ENCODE results near the gene UST.

The UST gene

DNA sequence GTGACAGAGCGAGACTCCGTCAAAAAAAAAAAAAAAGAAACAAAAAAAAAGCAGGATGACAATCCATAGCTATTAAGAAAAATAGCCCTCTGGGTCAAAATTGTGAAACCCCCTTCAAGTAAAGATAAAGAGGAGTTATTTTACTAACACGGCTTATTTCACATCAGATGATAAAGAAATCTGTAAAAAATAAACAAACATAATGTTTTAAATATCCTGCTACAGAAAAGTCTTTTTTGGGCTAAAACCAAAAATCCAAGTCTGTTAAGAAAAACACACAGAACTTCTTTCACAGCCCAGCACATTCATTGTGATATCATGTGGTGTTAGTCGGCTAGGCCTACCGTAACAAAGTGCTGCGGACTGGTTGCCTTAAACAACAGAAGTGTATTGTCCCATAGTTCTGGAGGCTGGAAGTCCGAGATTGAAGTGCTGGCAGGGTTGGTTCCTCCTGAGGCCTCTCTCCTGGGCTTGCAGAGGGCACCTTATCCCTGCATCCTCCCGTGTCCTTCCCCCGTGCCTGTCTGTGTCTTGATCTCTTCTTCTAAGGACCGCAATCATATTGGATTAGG is 331.5 kb downstream of the UST start:
- Histone ChIP-seq H3K4me1 (peaks cover 48% of the 10 kb centered on the region), H3K36me3 (no peaks in the 10 kb centered on the region), H3K9ac (no peak overlapping the region), H4K20me1 (no peaks in the 10 kb centered on the region), H3K4me2 (no peak overlapping the region), H3K27ac (no peak overlapping the region), H3K27me3 (no peaks in the 10 kb centered on the region), H3K4me3 (no peak overlapping the region), H3K9me3 (no peaks in the 10 kb centered on the region)
- TF ChIP-seq Cebpa-rat (IDR thresholded peaks at IDR 0.05) = no peak

GRCh38 chr6:149079456-149079855 is 332.6 kb downstream of the UST start:
- H3K4me3 ChIP-seq = no peak overlapping the region
- H4K20me1 ChIP-seq = no peaks in the 10 kb centered on the region
- H3K9ac ChIP-seq = no peak overlapping the region
- H3K36me3 ChIP-seq = no peaks in the 10 kb centered on the region
- no peaks in the 10 kb centered on the region for H3K27me3 ChIP-seq
- TF ChIP-seq Cebpa-rat (IDR thresholded peaks at IDR 0.05) = no peak
- H3K4me2 ChIP-seq = peak overlapping the region; percentile 46
- no peaks in the 10 kb centered on the region for H3K9me3 ChIP-seq
- H3K4me1 ChIP-seq = peaks cover 48% of the 10 kb centered on the region
- no peak overlapping the region for H3K27ac ChIP-seq

- Histone ChIP-seq H3K9ac (0 out of 2 replicates have a peak overlapping the region, but pooled peaks have one; percentile 5), H3K4me3 (no peak overlapping the region), H3K4me2 (peak overlapping the region; percentile 46), H3K36me3 (no peaks in the 10 kb centered on the region), H4K20me1 (no peaks in the 10 kb centered on the region), H3K27me3 (no peaks in the 10 kb centered on the region), H3K27ac (peak overlapping the region; percentile 36; the same call in 1 of the 2 replicates), H3K4me1 (peaks cover 48% of the 10 kb centered on the region), H3K9me3 (no peaks in the 10 kb centered on the region)
- no peak for TF ChIP-seq Cebpa-rat (IDR thresholded peaks at IDR 0.05)
Measured at GRCh38 chr6:149079911-149080491, 333.2 kb downstream of the UST start.

DNA sequence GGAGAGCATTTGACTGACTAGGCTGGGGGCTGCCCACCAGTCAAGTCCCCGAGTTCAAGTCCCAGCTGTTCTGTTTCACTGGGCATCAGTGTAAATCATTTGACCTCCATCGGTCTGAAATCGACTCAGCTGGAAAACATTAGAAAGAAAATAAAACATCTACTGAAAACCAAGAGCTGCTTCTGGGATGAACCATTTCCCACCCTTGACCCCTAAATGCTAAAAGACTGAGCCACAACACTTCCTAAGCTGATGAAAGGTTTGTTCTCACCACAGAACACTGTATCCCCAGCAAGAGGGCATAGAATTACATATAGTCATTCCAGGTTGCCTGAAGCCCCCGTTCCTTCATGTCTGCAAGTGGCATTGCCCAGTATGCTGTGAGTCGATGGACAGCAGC is 333.7 kb downstream of the UST start:
- Histone ChIP-seq H3K4me2 (no peak overlapping the region), H3K4me1 (peaks cover 43% of the 10 kb centered on the region), H3K9ac (0 out of 2 replicates have a peak overlapping the region, but pooled peaks have one; percentile 5), H3K27me3 (no peaks in the 10 kb centered on the region), H3K36me3 (no peaks in the 10 kb centered on the region), H4K20me1 (no peaks in the 10 kb centered on the region), H3K9me3 (no peaks in the 10 kb centered on the region), H3K27ac (0 out of 2 replicates have a peak overlapping the region, but pooled peaks have one; percentile 36), H3K4me3 (no peak overlapping the region)
- TF ChIP-seq Cebpa-rat (IDR thresholded peaks at IDR 0.05) = no peak

- Histone ChIP-seq H3K4me3 (no peak overlapping the region), H3K4me1 (peaks cover 35% of the 10 kb centered on the region), H3K36me3 (no peaks in the 10 kb centered on the region), H3K27ac (no peak overlapping the region), H3K9me3 (no peaks in the 10 kb centered on the region), H4K20me1 (no peaks in the 10 kb centered on the region), H3K27me3 (no peaks in the 10 kb centered on the region), H3K9ac (no peak overlapping the region), H3K4me2 (no peak overlapping the region)
- no peak for TF ChIP-seq Cebpa-rat (IDR thresholded peaks at IDR 0.05)
Measured at GRCh38 chr6:149081281-149081680, 334.5 kb downstream of the UST start.

- H3K4me3 ChIP-seq = no peak overlapping the region
- H3K9me3 ChIP-seq = no peaks in the 10 kb centered on the region
- no peak for TF ChIP-seq Cebpa-rat (IDR thresholded peaks at IDR 0.05)
- H3K4me2 ChIP-seq = no peak overlapping the region
- no peak overlapping the region for H3K9ac ChIP-seq
- no peaks in the 10 kb centered on the region for H3K36me3 ChIP-seq
- no peaks in the 10 kb centered on the region for H4K20me1 ChIP-seq
- H3K27ac ChIP-seq = no peak overlapping the region
- H3K27me3 ChIP-seq = no peaks in the 10 kb centered on the region
- H3K4me1 ChIP-seq = peaks cover 34% of the 10 kb centered on the region
Measured at GRCh38 chr6:149082320-149082719, 335.5 kb downstream of the UST start.

- H3K9ac ChIP-seq = no peak overlapping the region
- H4K20me1 ChIP-seq = no peaks in the 10 kb centered on the region
- no peak overlapping the region for H3K4me2 ChIP-seq
Measured at GRCh38 chr6:149084026-149084425, 337.2 kb downstream of the UST start.

DNA sequence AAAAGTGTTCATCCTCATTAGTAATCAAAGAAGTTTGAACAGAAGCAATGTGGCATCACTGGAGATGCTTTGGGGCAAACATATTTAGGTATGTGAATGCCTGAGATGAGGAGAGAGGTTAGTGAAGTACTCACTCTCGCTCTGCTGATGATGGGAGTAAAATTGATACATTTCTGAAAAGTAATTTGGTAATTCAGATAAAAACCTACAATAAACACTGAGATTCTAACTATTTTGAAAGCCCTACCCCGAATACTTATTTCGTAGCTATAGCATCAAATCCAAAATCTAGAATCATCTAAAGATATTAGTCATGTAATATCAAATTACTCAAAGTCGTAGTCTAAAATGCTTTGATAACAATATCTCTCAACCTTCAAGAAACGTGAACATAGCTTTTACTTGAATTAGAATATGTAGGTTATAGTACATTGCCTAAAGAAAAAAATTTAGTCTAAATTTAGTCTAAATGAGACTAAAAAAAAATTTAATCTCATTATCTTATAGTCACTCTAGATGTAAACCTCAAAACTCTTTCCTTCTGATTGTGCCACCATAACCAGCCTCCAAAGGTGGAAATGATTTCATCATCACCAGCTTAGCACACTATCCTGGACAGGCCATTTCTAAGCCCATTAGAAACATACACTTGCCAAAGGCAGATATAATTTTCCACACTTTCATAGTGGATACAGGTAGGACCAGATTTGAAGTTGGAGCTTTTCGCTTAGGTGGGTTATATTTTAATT is 338.2 kb downstream of the UST start:
- Histone ChIP-seq H3K4me3 (no peak overlapping the region), H3K36me3 (no peaks in the 10 kb centered on the region), H3K4me1 (peaks cover 24% of the 10 kb centered on the region), H3K27me3 (no peaks in the 10 kb centered on the region), H4K20me1 (no peaks in the 10 kb centered on the region), H3K9ac (no peak overlapping the region), H3K4me2 (no peak overlapping the region), H3K27ac (no peak overlapping the region), H3K9me3 (no peaks in the 10 kb centered on the region)
- no peak for TF ChIP-seq Cebpa-rat (IDR thresholded peaks at IDR 0.05)

More at GRCh38 chr6:149084026-149084425, 337.2 kb downstream of the UST start:
- Histone ChIP-seq H3K36me3 (no peaks in the 10 kb centered on the region), H3K27me3 (no peaks in the 10 kb centered on the region), H3K4me3 (no peak overlapping the region), H3K4me1 (peaks cover 34% of the 10 kb centered on the region), H3K27ac (no peak overlapping the region), H3K9me3 (no peaks in the 10 kb centered on the region)
- no peak for TF ChIP-seq Cebpa-rat (IDR thresholded peaks at IDR 0.05)

DNA sequence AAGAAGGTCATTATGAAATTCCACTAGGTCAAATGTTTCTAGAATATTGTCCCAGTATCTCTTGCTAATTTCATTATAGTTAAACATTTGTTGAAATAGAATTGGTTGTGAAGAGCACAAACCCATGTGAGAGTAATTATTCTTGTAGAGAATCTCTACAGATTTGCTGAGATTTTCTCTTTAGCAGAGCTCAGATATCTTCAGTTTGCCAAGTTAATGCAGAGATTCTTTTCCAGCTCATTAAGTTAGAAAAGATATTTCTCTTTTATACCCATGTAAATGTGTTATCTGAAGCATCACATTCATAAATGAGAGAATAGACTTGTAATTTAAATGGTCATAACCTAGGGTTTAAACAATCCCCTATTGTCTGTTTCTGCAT is 338.7 kb downstream of the UST start:
- Histone ChIP-seq H3K4me3 (no peak overlapping the region), H3K27ac (no peak overlapping the region), H3K9me3 (no peaks in the 10 kb centered on the region), H3K4me2 (no peak overlapping the region), H3K9ac (no peak overlapping the region), H4K20me1 (no peaks in the 10 kb centered on the region), H3K27me3 (no peaks in the 10 kb centered on the region), H3K4me1 (peaks cover 19% of the 10 kb centered on the region), H3K36me3 (no peaks in the 10 kb centered on the region)
- no peak for TF ChIP-seq Cebpa-rat (IDR thresholded peaks at IDR 0.05)

GRCh38 chr6:149086363-149086762 is 339.5 kb downstream of the UST start:
- no peak overlapping the region for H3K4me2 ChIP-seq
- H3K27me3 ChIP-seq = no peaks in the 10 kb centered on the region
- no peaks in the 10 kb centered on the region for H4K20me1 ChIP-seq
- no peak overlapping the region for H3K4me3 ChIP-seq
- no peak overlapping the region for H3K27ac ChIP-seq
- no peaks in the 10 kb centered on the region for H3K36me3 ChIP-seq
- H3K4me1 ChIP-seq = peaks cover 11% of the 10 kb centered on the region
- no peaks in the 10 kb centered on the region for H3K9me3 ChIP-seq
- no peak for TF ChIP-seq Cebpa-rat (IDR thresholded peaks at IDR 0.05)
- no peak overlapping the region for H3K9ac ChIP-seq
